22Rv1 (cell line): ENCODE measurements around the gene RGS6.

ENCODE experiments used
- ZFX ChIP-seq: fragments of 450-650 bp; IDR thresholded peaks from 2 replicates; pipeline ENCODE4 v1.6.1; 2017; ENCODE audit warnings: antibody characterized with exemption, borderline replicate concordance
- TF ChIP-seq, protein P1 (sequence below): fragments of 450-650 bp; IDR thresholded peaks from 2 replicates; pipeline ENCODE4 v1.5.1; 2017; ENCODE audit warnings: mild to moderate bottlenecking

GRCh38 chr14:72311516-72311915 lies 379.3 kb downstream of the RGS6 start:
- TF ChIP-seq, protein P1, sequence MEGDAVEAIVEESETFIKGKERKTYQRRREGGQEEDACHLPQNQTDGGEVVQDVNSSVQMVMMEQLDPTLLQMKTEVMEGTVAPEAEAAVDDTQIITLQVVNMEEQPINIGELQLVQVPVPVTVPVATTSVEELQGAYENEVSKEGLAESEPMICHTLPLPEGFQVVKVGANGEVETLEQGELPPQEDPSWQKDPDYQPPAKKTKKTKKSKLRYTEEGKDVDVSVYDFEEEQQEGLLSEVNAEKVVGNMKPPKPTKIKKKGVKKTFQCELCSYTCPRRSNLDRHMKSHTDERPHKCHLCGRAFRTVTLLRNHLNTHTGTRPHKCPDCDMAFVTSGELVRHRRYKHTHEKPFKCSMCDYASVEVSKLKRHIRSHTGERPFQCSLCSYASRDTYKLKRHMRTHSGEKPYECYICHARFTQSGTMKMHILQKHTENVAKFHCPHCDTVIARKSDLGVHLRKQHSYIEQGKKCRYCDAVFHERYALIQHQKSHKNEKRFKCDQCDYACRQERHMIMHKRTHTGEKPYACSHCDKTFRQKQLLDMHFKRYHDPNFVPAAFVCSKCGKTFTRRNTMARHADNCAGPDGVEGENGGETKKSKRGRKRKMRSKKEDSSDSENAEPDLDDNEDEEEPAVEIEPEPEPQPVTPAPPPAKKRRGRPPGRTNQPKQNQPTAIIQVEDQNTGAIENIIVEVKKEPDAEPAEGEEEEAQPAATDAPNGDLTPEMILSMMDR = no peak
- no peak for TF ChIP-seq ZFX
